Calu3 (cell line): ENCODE data around the gene RER1. TPM values are rescaled to one million over a fixed set of nuclear protein-coding genes. Genes with fewer than 3 reads are reported as not detected.

ENCODE experiments used
- BruUV-seq: library from RNA; stranded (reverse); fragments of 400-500 nt; replicated peaks from 2 replicates; lab custom pipeline; 2021; lab: Mats Ljungman, UMichigan
- CTCF ChIA-PET: fragments of 300-600 bp; sonication (Branson Sonifier 250); formaldehyde crosslinking; loops from one replicate; lab custom pipeline; 2022; ENCODE audit warnings: antibody characterized with exemption; lab: Charles Lee
- DNase-seq: peaks from one replicate; pipeline ENCODE4 v3.0.0; 2022
- H3K27ac Mint-ChIP-seq: one replicate; pipeline ENCODE4 v1.8.0; 2022; ENCODE audit warnings: mixed read lengths; ENCODE audit not compliant: unreplicated experiment
- H3K27me3 Mint-ChIP-seq: one replicate; pipeline ENCODE4 v1.8.0; 2022; ENCODE audit warnings: mixed read lengths; ENCODE audit not compliant: unreplicated experiment
- H3K36me3 Mint-ChIP-seq: one replicate; pipeline ENCODE4 v1.8.0; 2022; ENCODE audit warnings: mild to moderate bottlenecking, moderate library complexity, mixed read lengths; ENCODE audit not compliant: insufficient read depth, unreplicated experiment
- H3K4me1 Mint-ChIP-seq: one replicate; pipeline ENCODE4 v1.8.0; 2022; ENCODE audit warnings: mild to moderate bottlenecking, low read depth, mixed read lengths; ENCODE audit not compliant: unreplicated experiment
- H3K4me3 Mint-ChIP-seq: one replicate; pipeline ENCODE4 v1.8.0; 2022; ENCODE audit warnings: mild to moderate bottlenecking, low read depth, moderate library complexity, mixed read lengths; ENCODE audit not compliant: unreplicated experiment
- H3K9me3 Mint-ChIP-seq: one replicate; pipeline ENCODE4 v1.8.0; 2022; ENCODE audit warnings: low read depth, mixed read lengths; ENCODE audit not compliant: unreplicated experiment
- intact Hi-C: fragments of 100-400 bp; cut with micrococcal nuclease; formaldehyde crosslinking; loops from one replicate; pipeline ENCODE4 v1.10.0; 2022; ENCODE audit not compliant: unreplicated experiment
- total RNA-seq: library from RNA; stranded (reverse); gene quantifications from 2 replicates; pipeline ENCODE4 v1.2.3, GENCODE V29; 2022
- TF ChIP-seq, protein P1 (sequence below): fragments of 200-600 bp; IDR thresholded peaks from one replicate; pipeline ENCODE4 v1.8.0; 2022; ENCODE audit warnings: antibody characterized with exemption; ENCODE audit not compliant: unreplicated experiment

RER1 gene
- total RNA-seq, 1 experiment from 2014 or later = 118 TPM

GRCh38 chr1:2408859-2409276, 17.2 kb downstream of the RER1 start:
- TF ChIP-seq, protein P1, sequence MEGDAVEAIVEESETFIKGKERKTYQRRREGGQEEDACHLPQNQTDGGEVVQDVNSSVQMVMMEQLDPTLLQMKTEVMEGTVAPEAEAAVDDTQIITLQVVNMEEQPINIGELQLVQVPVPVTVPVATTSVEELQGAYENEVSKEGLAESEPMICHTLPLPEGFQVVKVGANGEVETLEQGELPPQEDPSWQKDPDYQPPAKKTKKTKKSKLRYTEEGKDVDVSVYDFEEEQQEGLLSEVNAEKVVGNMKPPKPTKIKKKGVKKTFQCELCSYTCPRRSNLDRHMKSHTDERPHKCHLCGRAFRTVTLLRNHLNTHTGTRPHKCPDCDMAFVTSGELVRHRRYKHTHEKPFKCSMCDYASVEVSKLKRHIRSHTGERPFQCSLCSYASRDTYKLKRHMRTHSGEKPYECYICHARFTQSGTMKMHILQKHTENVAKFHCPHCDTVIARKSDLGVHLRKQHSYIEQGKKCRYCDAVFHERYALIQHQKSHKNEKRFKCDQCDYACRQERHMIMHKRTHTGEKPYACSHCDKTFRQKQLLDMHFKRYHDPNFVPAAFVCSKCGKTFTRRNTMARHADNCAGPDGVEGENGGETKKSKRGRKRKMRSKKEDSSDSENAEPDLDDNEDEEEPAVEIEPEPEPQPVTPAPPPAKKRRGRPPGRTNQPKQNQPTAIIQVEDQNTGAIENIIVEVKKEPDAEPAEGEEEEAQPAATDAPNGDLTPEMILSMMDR = no peak
- intact Hi-C loops = no loop called here
- peaks cover 2% of the 10 kb centered on the region for H3K4me1 Mint-ChIP-seq
- H3K4me3 Mint-ChIP-seq = no peak overlapping the region
- CTCF ChIA-PET = no interaction called here
- no TSS peak for BruUV-seq
- H3K27ac Mint-ChIP-seq = no peak overlapping the region
- H3K27me3 Mint-ChIP-seq = no peaks in the 10 kb centered on the region
- DNase-seq = no peak
- H3K36me3 Mint-ChIP-seq = peaks cover 68% of the 10 kb centered on the region
- no peaks in the 10 kb centered on the region for H3K9me3 Mint-ChIP-seq

DNA sequence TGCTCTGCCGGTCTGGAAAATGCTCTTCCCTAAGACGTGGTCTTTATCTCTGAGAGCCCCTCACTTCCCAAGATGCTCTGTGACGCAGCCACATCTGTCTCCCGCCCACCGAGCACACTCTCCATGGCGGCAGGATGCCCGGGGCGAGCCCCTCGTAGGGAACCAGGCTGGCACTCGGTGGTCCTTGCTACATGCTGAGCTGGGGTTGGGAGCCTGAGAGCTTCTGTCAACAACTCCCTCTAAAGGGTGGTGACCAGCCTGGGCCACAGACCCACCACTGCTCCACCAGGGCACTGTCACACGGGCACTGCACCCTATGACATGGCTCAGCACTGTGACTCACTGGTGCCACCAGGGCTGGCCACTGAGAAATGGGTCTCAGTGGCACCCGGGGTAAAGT, 18.1 kb downstream of the RER1 start:
- no TSS peak for BruUV-seq
- Mint-ChIP-seq H3K4me1 (peaks cover 9% of the 10 kb centered on the region), H3K4me3 (no peak overlapping the region), H3K27ac (no peak overlapping the region), H3K36me3 (peaks cover 70% of the 10 kb centered on the region), H3K9me3 (no peaks in the 10 kb centered on the region), H3K27me3 (no peaks in the 10 kb centered on the region)
- CTCF ChIA-PET = no interaction called here
- intact Hi-C loops = no loop called here
- DNase-seq = no peak
- TF ChIP-seq, protein P1 = no peak

- CTCF ChIA-PET = no interaction called here
- peaks cover 67% of the 10 kb centered on the region for H3K36me3 Mint-ChIP-seq
These were observed 20.3 kb downstream of the RER1 start for GRCh38 chr1:2411801-2412394.

DNA sequence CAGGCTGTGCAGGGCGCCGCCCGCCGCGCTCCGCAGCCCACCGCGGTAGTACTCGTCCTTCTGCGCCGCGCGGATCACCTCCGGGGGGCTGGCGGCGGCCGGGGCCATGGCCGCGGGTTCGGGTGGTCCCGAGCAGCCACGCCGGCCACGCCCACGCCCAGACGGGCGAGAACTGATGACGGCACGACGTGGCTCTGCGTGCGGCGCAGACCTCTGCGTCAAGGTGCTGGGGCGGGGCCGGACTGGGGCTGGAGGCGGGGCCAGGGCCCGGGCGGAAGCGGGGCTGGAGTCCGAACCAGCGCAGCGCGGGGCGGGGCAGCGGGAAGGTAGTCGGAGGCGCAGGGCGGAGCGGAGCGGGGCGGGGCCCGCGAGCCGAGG, 20.7 kb downstream of the RER1 start, which contains the start of gene PEX10:
Gene PEX10, minus strand, starts transcription at position 170 of the 378 bp plus-strand sequence. Its CDS starts 62 bp downstream, at position 108.
- Mint-ChIP-seq H3K4me1 (peaks cover 26% of the 10 kb centered on the region), H3K27me3 (no peaks in the 10 kb centered on the region), H3K27ac (no peak within 1 kb of the TSS), H3K9me3 (no peaks in the 10 kb centered on the region), H3K36me3 (peaks cover 68% of the 10 kb centered on the region), H3K4me3 (peak within 1 kb of the TSS; percentile 82)
- TF ChIP-seq, protein P1 = no peak
- BruUV-seq = no TSS peak
- CTCF ChIA-PET = interaction anchor here (0.9 kb wide), 1 partner anchor 135 kb away, joined by 3 read pairs; no protein-coding TSS in a partner anchor
- peak; percentile 98 for DNase-seq
- intact Hi-C loops = no loop called here

More at GRCh38 chr1:2411801-2412394, 20.3 kb downstream of the RER1 start:
- intact Hi-C loops = no loop called here
- H3K4me1 Mint-ChIP-seq = peaks cover 23% of the 10 kb centered on the region
- H3K4me3 Mint-ChIP-seq = peak overlapping the region; percentile 82
- TF ChIP-seq, protein P1 = no peak
- BruUV-seq = TSS peak; percentile 54
- H3K27ac Mint-ChIP-seq = no peak overlapping the region
- no peaks in the 10 kb centered on the region for H3K27me3 Mint-ChIP-seq
- no peaks in the 10 kb centered on the region for H3K9me3 Mint-ChIP-seq
- peak; percentile 39 for DNase-seq
